ENCODE data around the gene PARD3B.

PARD3B gene

GRCh38 chr2:205078762-205079161, 533.5 kb downstream of the PARD3B start:
- DNase-seq: no peak

- no peak for DNase-seq
Measured at GRCh38 chr2:205079173-205079572, 533.9 kb downstream of the PARD3B start.

GRCh38 chr2:205086662-205087061, 541.4 kb downstream of the PARD3B start:
- no peak for DNase-seq

GRCh38 chr2:205087862-205088261, 542.6 kb downstream of the PARD3B start:
- no peak for DNase-seq

- no peak for DNase-seq
Measured at GRCh38 chr2:205089958-205090357, 544.7 kb downstream of the PARD3B start.

GRCh38 chr2:205091411-205091810, 546.1 kb downstream of the PARD3B start:
- DNase-seq: no peak

- no peak for DNase-seq
Measured at GRCh38 chr2:205094031-205094430, 548.8 kb downstream of the PARD3B start.

- DNase-seq: no peak
Measured at GRCh38 chr2:205103699-205104098, 558.4 kb downstream of the PARD3B start.

GRCh38 chr2:205107810-205108209, 562.5 kb downstream of the PARD3B start:
- no peak for DNase-seq

GRCh38 chr2:205115511-205115910, 570.2 kb downstream of the PARD3B start:
- no peak for DNase-seq

- DNase-seq: no peak
Measured at GRCh38 chr2:205117125-205117524, 571.9 kb downstream of the PARD3B start.

- no peak for DNase-seq
Measured at GRCh38 chr2:205119136-205119535, 573.9 kb downstream of the PARD3B start.

- no peak for DNase-seq
Measured at GRCh38 chr2:205128726-205129125, 583.5 kb downstream of the PARD3B start.

GRCh38 chr2:205129531-205129930, 584.3 kb downstream of the PARD3B start:
- DNase-seq: peak in 2 of 3 donors; percentile 1

GRCh38 chr2:205130111-205130829, 585.0 kb downstream of the PARD3B start:
- DNase-seq: no peak

GRCh38 chr2:205133544-205133943, 588.3 kb downstream of the PARD3B start:
- no peak for DNase-seq

- no peak for DNase-seq
Measured at GRCh38 chr2:205138735-205139134, 593.5 kb downstream of the PARD3B start.

- no peak for DNase-seq
Measured at GRCh38 chr2:205139822-205140463, 594.7 kb downstream of the PARD3B start.

- DNase-seq: no peak
Measured at GRCh38 chr2:205141381-205141780, 596.1 kb downstream of the PARD3B start.

GRCh38 chr2:205145888-205146287, 600.6 kb downstream of the PARD3B start:
- DNase-seq: no peak

- no peak for DNase-seq
Measured at GRCh38 chr2:205148755-205149154, 603.5 kb downstream of the PARD3B start.

- DNase-seq: no peak
Measured at GRCh38 chr2:205156457-205156856, 611.2 kb downstream of the PARD3B start.

- DNase-seq: no peak
Measured at GRCh38 chr2:205158404-205158803, 613.1 kb downstream of the PARD3B start.

- DNase-seq: no peak
Measured at GRCh38 chr2:205161156-205161839, 616.0 kb downstream of the PARD3B start.
